WERI-Rb-1 (cell line): ENCODE data around the gene DESI2.
A peak's percentile ranks its signal among the peaks of the same experiment; 100 is the strongest.

Source experiments
- DNase-seq: peaks from one replicate; pipeline ENCODE4 v3.0.0-alpha.2; 2020
- H3K27ac ChIP-seq: fragments of 250-450 bp; sonication (Bioruptor Pico); 2 replicates; pipeline ENCODE4 v1.5.1; 2020; ENCODE audit warnings: mild to moderate bottlenecking, moderate library complexity
- H3K27me3 ChIP-seq: fragments of 250-450 bp; sonication (Bioruptor Pico); 2 replicates; pipeline ENCODE4 v1.5.1; 2021; ENCODE audit warnings: mild to moderate bottlenecking, low read depth, moderate library complexity; ENCODE audit not compliant: insufficient read depth, severe bottlenecking
- H3K36me3 ChIP-seq: fragments of 250-450 bp; sonication (Bioruptor Pico); 2 replicates; pipeline ENCODE4 v1.5.1; 2020; ENCODE audit warnings: mild to moderate bottlenecking, moderate library complexity
- H3K4me3 ChIP-seq: 2 replicates; pipeline ENCODE4 v1.5.1; 2011; ENCODE audit warnings: low read depth, mild to moderate bottlenecking, control low read depth, low read length
- H3K9me3 ChIP-seq: fragments of 250-450 bp; sonication (Bioruptor Pico); 2 replicates; pipeline ENCODE4 v1.5.1; 2021; ENCODE audit warnings: mild to moderate bottlenecking, moderate library complexity; ENCODE audit not compliant: severe bottlenecking
- TF ChIP-seq, protein P1 (sequence below): IDR thresholded peaks from 2 replicates; pipeline ENCODE4 v1.5.1; 2011; ENCODE audit warnings: low read depth, mild to moderate bottlenecking, control low read depth, inconsistent platforms, low read length

Gene DESI2

DNA sequence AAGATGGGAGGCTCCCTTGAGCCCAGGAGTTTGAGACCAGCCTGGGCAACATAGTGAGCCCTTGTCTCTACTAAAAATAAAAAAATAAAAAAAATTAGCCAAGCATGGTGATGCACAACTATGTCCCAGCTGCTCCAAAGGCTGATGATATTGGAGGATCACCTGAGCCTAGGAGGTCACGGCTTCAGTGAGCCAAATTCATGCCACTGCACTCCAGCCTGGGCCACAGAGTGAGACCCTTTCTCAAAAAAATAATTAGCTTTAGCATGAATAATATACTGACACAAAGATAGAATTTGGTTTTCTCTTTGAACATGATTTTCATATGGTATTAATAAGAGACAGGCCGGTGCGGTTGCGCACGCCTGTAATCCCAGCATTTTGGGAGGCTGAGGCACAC lies 88.8 kb downstream of the DESI2 start:
- Histone ChIP-seq H3K9me3 (peaks cover 2% of the 10 kb centered on the region), H3K27me3 (no peaks in the 10 kb centered on the region)
- TF ChIP-seq, protein P1, sequence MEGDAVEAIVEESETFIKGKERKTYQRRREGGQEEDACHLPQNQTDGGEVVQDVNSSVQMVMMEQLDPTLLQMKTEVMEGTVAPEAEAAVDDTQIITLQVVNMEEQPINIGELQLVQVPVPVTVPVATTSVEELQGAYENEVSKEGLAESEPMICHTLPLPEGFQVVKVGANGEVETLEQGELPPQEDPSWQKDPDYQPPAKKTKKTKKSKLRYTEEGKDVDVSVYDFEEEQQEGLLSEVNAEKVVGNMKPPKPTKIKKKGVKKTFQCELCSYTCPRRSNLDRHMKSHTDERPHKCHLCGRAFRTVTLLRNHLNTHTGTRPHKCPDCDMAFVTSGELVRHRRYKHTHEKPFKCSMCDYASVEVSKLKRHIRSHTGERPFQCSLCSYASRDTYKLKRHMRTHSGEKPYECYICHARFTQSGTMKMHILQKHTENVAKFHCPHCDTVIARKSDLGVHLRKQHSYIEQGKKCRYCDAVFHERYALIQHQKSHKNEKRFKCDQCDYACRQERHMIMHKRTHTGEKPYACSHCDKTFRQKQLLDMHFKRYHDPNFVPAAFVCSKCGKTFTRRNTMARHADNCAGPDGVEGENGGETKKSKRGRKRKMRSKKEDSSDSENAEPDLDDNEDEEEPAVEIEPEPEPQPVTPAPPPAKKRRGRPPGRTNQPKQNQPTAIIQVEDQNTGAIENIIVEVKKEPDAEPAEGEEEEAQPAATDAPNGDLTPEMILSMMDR = no peak

DNA sequence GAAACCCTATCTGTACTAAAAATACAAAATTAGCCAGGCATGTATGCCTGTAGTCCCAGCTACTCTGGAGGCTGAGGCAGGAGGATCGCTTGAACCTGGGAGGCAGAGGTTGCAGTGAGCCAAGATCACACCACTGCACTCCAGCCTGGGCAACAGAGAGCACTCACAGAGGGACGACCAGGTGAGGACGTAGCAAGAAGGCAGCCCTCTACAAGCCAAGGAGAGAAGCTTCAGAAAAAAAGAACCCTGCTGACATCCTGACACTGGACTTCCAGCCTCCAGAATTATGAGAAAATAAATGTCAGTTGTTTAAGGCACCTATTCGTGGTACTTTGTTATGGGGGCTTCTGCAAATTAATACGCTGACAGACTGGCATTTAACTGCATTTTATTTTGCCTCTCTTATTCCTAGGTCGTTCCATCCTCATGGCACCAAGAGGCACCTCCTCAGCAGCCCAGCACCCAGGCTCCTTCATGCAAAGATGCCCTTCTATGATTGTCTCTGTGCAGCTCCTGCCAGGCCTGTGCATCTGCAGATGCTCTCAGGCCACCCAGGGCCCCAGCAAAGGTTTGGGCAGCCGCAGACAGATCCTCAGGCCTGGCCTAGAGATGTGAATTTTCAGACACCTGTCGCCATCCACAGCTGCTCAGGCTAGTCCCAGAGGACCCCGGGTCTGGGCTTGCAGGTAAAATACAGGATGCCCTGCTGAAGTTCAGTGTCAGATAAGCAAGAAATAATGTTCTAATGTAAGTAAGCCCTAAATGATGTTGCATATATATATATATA lies 96.5 kb downstream of the DESI2 start:
- H3K27ac ChIP-seq = peak overlapping the region; percentile 15; the same call in 1 of the 2 replicates
- H3K4me3 ChIP-seq = no peak overlapping the region
- no peaks in the 10 kb centered on the region for H3K36me3 ChIP-seq
- no peak for DNase-seq
- no peaks in the 10 kb centered on the region for H3K27me3 ChIP-seq
- TF ChIP-seq, protein P1 = no peak
- peaks cover 9% of the 10 kb centered on the region for H3K9me3 ChIP-seq

More for the DNA sequence above, 88.8 kb downstream of the DESI2 start:
- Histone ChIP-seq H3K36me3 (no peaks in the 10 kb centered on the region), H3K27ac (no peak overlapping the region), H3K4me3 (no peak overlapping the region)
- DNase-seq = no peak

DNA sequence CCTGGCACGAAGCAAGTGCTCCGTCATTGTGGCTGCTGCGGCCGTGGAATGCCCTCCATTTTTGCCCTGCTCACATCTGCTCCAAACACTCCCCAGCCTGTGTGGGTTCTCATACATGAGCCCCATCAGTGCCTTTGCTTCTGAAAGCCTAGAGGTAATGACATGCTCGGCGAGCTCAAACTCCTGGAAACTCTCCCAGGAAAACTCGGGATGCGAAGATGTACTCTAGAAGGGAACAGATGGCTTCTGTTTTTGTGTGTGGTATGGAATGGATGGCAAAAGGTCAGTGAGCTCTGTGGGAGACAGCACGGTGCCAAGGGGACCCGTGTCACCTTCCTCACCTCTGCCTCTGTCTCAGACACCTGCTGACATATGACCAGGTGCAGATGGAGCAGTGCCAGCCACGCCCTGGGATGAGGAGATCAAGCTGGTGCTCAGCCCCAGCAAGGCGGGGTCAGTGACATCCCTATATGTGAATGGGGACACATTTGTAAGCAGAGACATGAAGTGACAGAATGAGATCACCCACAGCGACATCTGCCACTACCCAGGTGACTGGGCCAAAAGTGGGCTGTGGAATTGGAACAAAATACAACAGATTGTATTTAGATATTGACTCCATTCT lies 98.5 kb downstream of the DESI2 start:
- DNase-seq = peak; percentile 75
- Histone ChIP-seq H3K27ac (0 out of 2 replicates have a peak overlapping the region, but pooled peaks have one; percentile 2), H3K4me3 (no peak overlapping the region), H3K36me3 (no peaks in the 10 kb centered on the region), H3K27me3 (no peaks in the 10 kb centered on the region), H3K9me3 (peaks cover 15% of the 10 kb centered on the region)
- TF ChIP-seq, protein P1 = no peak

DNA sequence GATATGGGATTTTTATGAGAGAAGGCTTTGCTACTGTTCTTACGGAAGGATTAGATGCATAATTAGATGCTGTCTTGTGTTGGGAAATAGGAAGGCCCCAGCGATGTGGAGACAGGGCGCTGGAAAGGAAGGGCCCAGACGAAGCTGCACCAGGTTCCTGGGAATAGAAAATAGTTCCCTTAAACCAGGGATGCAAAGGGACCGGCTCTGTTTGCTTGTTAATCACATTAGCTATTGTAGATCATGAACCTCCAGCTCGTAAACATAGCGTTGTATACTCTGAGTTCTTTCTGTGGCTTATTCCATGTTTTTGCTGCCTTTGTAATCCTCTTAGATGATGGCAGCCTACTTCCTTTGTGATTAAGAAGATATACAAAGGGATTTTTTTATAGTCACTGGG lies 102.7 kb downstream of the DESI2 start:
- DNase-seq = peak; percentile 49
- Histone ChIP-seq H3K4me3 (no peak overlapping the region), H3K27ac (peak overlapping the region; percentile 51), H3K9me3 (peaks cover 8% of the 10 kb centered on the region), H3K27me3 (no peaks in the 10 kb centered on the region), H3K36me3 (no peaks in the 10 kb centered on the region)
- TF ChIP-seq, protein P1 = no peak

DNA sequence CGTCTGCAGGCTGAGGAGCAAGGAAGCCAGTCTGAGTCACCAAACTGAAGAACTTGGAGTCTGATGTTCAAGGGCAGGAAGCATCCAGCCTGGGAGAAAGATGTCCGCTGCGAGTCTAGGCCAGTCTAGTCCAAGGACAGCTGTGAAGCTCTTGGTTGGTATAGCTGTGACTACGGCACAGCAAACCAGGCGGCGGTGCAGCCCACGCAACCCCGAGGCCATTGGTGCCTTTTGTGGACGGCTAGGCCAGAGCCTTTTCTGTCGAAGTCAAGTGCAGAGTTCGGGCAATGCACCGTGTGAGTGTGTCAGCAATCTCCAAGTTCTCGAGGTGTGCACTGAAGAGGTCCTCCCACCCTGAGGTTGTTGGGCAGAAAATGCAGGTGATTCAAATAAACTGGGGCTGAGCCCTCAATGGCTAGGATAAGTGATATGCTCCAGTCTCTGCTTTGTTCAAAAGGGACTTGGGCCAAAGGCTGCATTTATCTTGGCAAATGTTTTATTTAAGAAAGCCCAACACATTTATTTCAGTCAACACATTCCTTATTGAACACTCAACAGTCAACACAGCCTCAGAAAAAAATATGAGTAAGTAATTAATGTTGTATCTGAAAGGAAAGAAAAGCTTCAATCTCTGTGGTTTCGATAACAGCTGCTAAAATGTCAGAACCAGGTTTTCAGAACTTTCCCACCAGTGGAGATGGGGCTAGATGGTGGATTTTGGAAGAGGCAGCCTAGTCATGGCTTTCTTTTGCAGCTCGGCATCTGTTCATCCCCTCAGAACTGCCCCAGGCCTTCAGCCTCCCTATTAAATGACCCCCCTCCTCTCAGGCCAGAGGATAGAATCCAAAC lies 104.4 kb downstream of the DESI2 start:
- H3K27ac ChIP-seq = no peak overlapping the region
- TF ChIP-seq, protein P1 = no peak
- H3K4me3 ChIP-seq = no peak overlapping the region
- H3K27me3 ChIP-seq = no peaks in the 10 kb centered on the region
- H3K9me3 ChIP-seq = peaks cover 8% of the 10 kb centered on the region
- H3K36me3 ChIP-seq = no peaks in the 10 kb centered on the region
- DNase-seq = no peak
